Measurements from ENCODE around the gene MYBL2. TPM values are rescaled to one million over a fixed set of nuclear protein-coding genes. Genes with fewer than 3 reads are reported as not detected.
"Not testable (repeated sequence)": the region's sequence is repeated elsewhere in the genome, so short reads cannot be mapped to it uniquely, and the experiment has no call there.

Gene MYBL2
- total RNA-seq, 1 donor from 2014 or later = 0.41 TPM

DNA sequence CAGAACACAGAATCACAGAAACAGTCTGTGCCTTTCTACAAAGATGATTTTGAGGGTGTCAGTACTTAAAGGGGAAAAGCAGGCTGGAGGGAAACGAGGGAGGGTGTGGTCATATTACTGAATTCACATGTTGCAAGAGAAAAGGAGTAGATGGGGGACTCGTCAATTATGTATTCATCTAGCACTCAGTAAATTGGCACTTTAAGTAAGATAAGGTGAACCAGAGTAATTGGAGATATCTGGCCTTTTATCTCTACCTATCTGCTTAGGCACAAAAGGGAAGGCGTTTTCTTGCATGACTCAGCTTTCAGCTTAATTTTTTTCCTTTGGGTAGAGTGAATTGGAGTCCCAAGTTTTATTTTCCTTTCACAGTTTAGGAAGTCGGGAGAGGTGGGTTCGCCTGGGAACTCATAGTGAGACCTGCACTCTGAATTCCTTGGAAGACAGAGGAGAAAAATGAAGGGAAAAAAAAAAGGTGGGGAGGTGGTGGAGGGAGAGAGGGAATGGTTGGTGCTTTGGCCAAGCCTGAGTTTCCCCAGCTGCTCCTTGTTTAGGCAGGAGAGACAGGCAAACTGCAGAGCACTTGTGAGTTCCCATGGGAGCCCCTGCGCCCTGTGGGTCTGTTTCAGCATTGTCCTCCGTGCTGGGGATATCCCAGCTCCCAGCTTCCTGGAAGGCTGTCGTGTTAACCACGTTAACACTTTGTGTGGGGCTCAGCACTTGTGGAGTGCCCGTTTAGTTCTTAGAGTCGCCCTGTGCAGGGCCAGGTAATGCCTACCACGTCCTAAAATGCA lies 79.6 kb downstream of the MYBL2 start:
- DNase-seq (ENCODE audit: low spot score in 2 of 2) (no peak), FAIRE-seq (no peak)

- FAIRE-seq = no peak
- no peak for DNase-seq (ENCODE audit: low spot score in 2 of 2)
Observed at GRCh38 chr20:43748274-43748673, 81.4 kb downstream of the MYBL2 start.

- DNase-seq (ENCODE audit: low spot score in 2 of 2) (peak; percentile 55 to 86), FAIRE-seq (no peak)
Observed at GRCh38 chr20:43749734-43750294, 82.9 kb downstream of the MYBL2 start.

DNA sequence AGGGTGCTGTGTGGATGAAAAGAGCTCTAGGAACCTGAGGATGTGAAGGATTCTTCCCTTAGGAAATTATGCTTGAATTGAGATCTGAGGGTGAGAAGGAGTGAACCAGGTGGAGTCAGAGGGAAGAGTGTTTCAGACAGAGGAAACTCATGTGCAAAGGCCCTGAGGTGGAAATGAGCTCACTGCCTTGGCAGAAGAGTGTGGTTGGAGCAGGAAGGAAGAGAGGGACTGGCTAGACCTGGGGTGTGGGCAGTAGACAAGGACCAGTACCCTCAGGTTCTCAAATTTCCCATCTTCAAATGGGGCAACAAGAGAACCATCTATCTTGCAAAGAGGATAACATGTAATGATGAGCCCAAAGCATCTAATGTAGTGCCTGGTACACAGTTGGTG lies 83.9 kb downstream of the MYBL2 start:
- DNase-seq (ENCODE audit: low spot score in 2 of 2) (no peak), FAIRE-seq (no peak)

- DNase-seq (ENCODE audit: low spot score in 2 of 2) (no peak), FAIRE-seq (no peak)
Observed at GRCh38 chr20:43751167-43752050, 84.5 kb downstream of the MYBL2 start.

- FAIRE-seq (no peak), DNase-seq (ENCODE audit: low spot score in 2 of 2) (no peak)
Observed at GRCh38 chr20:43752051-43752360, 85.1 kb downstream of the MYBL2 start.

- FAIRE-seq = no peak
- DNase-seq (ENCODE audit: low spot score in 2 of 2) = no peak
Observed at GRCh38 chr20:43752561-43753301, 85.8 kb downstream of the MYBL2 start.

- DNase-seq (ENCODE audit: low spot score in 2 of 2) = no peak
- FAIRE-seq = no peak
Observed at GRCh38 chr20:43755390-43755789, 88.5 kb downstream of the MYBL2 start.

- no peak for FAIRE-seq
- no peak for DNase-seq (ENCODE audit: low spot score in 2 of 2)
Observed at GRCh38 chr20:43755851-43756250, 88.9 kb downstream of the MYBL2 start.

DNA sequence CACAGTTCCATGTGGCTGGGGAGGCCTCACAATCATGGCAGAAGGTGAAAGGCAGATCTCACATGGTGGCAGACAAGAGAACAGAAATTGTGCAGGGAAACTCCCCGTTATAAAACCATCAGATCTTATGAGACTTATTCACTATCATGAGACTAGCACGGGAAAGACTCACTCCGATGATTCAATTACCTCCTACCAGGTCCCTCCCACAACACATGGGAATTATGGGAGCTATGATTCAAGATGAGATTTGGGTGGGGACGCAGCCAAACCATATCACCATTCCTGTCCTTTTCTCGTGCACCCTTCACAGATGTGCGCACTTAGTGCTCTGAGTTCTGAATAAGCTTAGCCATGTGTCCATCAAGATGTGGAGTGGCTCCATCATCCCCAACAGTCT lies 91.0 kb downstream of the MYBL2 start:
- FAIRE-seq; DNase-seq (ENCODE audit: low spot score in 2 of 2): not testable (repeated sequence)

GRCh38 chr20:43761386-43762340 lies 94.7 kb downstream of the MYBL2 start:
- DNase-seq (ENCODE audit: low spot score in 2 of 2) (no peak), FAIRE-seq (no peak)

- no peak for FAIRE-seq
- no peak for DNase-seq (ENCODE audit: low spot score in 2 of 2)
Observed at GRCh38 chr20:43762911-43763310, 96.0 kb downstream of the MYBL2 start.

- no peak for FAIRE-seq
- no peak for DNase-seq (ENCODE audit: low spot score in 2 of 2)
Observed at GRCh38 chr20:43765916-43766315, 99.0 kb downstream of the MYBL2 start.

Other genes starting within 250 kb of the MYBL2 start
- 44.0 TPM for gene SRSF6, start 209.2 kb upstream of the MYBL2 start, total RNA-seq
- gene L3MBTL1, start 159.4 kb upstream of the MYBL2 start, total RNA-seq = 16.3 TPM
- gene SGK2, start 108.1 kb upstream of the MYBL2 start, total RNA-seq = 0.41 TPM
- 86.0 TPM for gene IFT52, start 76.2 kb upstream of the MYBL2 start, total RNA-seq
- gene GTSF1L, start 59.9 kb downstream of the MYBL2 start, total RNA-seq = not detected
- 0.41 TPM for gene TOX2, start 247.7 kb downstream of the MYBL2 start, total RNA-seq